Caco-2 (cell line): ENCODE measurements around the gene ST8SIA4. TPM values are rescaled to one million over a fixed set of nuclear protein-coding genes. Genes with fewer than 3 reads are reported as not detected.

Source experiments
- BruUV-seq: library from RNA; stranded (reverse); fragments of 400-500 nt; replicated peaks from 2 replicates; lab custom pipeline; 2021; lab: Mats Ljungman, UMichigan
- CTCF ChIA-PET: fragments of 300-600 bp; sonication (Branson Sonifier 250); formaldehyde crosslinking; loops from one replicate; lab custom pipeline; 2022; ENCODE audit warnings: antibody characterized with exemption; lab: Charles Lee
- POLR2A ChIA-PET: fragments of 300-600 bp; sonication (Branson Sonifier 250); formaldehyde crosslinking; loops from one replicate; lab custom pipeline; 2022; ENCODE audit warnings: antibody characterized with exemption; lab: Charles Lee
- DNase-seq, 2 experiments: peaks; one replicate each; pipeline versions ENCODE4 v3.0.0 to v3.0.0-alpha.2; 2020 to 2022
- H3K27me3 ChIP-seq: replicated peaks from 2 replicates; pipeline ENCODE4 v1.6.0; 2011; ENCODE audit warnings: low read length; ENCODE audit not compliant: control insufficient read depth, insufficient read depth
- H3K36me3 ChIP-seq: 2 replicates; pipeline ENCODE4 v1.5.1; 2011; ENCODE audit warnings: low read length; ENCODE audit not compliant: control insufficient read depth, insufficient read depth
- H3K4me1 ChIP-seq: fragments of 250-450 bp; sonication (Bioruptor Pico); 2 replicates; pipeline ENCODE4 v1.5.1; 2020; ENCODE audit warnings: mild to moderate bottlenecking
- H3K4me3 ChIP-seq: 2 replicates; pipeline ENCODE4 v1.5.1; 2011; ENCODE audit warnings: low read depth, mild to moderate bottlenecking, control low read depth, low read length
- H3K9me3 ChIP-seq: fragments of 250-450 bp; sonication (Bioruptor Pico); 2 replicates; pipeline ENCODE4 v1.5.1; 2020; ENCODE audit warnings: mild to moderate bottlenecking, moderate library complexity
- H3K27ac Mint-ChIP-seq: one replicate; pipeline ENCODE4 v1.8.0; 2022; ENCODE audit warnings: mixed read lengths; ENCODE audit not compliant: unreplicated experiment
- H3K27me3 Mint-ChIP-seq: one replicate; pipeline ENCODE4 v1.8.0; 2022; ENCODE audit warnings: mixed read lengths; ENCODE audit not compliant: insufficient read depth, unreplicated experiment
- H3K36me3 Mint-ChIP-seq: one replicate; pipeline ENCODE4 v1.8.0; 2022; ENCODE audit warnings: mild to moderate bottlenecking, mixed read lengths; ENCODE audit not compliant: insufficient read depth, unreplicated experiment
- H3K4me1 Mint-ChIP-seq: one replicate; pipeline ENCODE4 v1.8.0; 2022; ENCODE audit warnings: low read depth, mixed read lengths; ENCODE audit not compliant: unreplicated experiment
- H3K4me3 Mint-ChIP-seq: one replicate; pipeline ENCODE4 v1.8.0; 2022; ENCODE audit warnings: mild to moderate bottlenecking, moderate library complexity, mixed read lengths; ENCODE audit not compliant: unreplicated experiment
- H3K9me3 Mint-ChIP-seq: one replicate; pipeline ENCODE4 v1.8.0; 2022; ENCODE audit warnings: mixed read lengths; ENCODE audit not compliant: unreplicated experiment
- intact Hi-C: fragments of 100-400 bp; cut with micrococcal nuclease; formaldehyde crosslinking; loops from one replicate; pipeline ENCODE4 v1.10.0; 2022; ENCODE audit not compliant: unreplicated experiment
- total RNA-seq: library from RNA; stranded (reverse); gene quantifications from 2 replicates; pipeline ENCODE4 v1.2.3, GENCODE V29; 2022
- TF ChIP-seq, protein P1 (sequence below), 2 experiments: fragments of 200-600 bp in 1 of 2; IDR thresholded peaks; 1 replicate in 1 of 2; 2 replicates in 1 of 2; pipeline versions ENCODE4 v1.5.1 to v1.8.0; 2011 to 2022; ENCODE audit warnings: antibody characterized with exemption in 1 of 2, control low read depth in 1 of 2, inconsistent platforms in 1 of 2, low read depth in 1 of 2, low read length in 1 of 2, mild to moderate bottlenecking in 1 of 2, moderate library complexity in 1 of 2; ENCODE audit not compliant: insufficient read depth in 1 of 2, severe bottlenecking in 1 of 2, unreplicated experiment in 1 of 2

ST8SIA4 gene
- total RNA-seq, 1 experiment from 2014 or later = 0.61 TPM

DNA sequence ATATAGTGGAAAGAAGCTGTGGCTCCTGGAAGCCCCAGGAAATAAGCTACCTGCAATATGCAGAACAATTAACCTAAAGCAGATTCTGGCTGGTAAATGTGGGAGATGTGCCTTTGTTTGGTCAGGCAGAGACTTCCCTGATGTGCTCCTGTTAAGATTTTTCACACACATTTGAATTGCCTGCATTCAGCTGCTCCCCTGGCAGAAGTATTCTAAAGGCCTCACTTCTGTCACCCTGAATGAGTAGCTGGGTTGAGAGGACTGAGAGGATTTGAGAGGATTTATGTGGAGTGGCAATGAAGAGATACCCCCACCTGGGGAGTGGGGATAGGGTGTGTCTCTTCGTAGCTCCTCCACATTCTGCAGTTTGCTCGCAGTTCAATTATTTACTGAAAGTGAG, 130.5 kb downstream of the ST8SIA4 start:
- POLR2A ChIA-PET = no interaction called here
- intact Hi-C loops = loop anchor here (5.0 to 10.0 kb wide), 2 partner anchors 240 to 572 kb away; no protein-coding TSS in a partner anchor

DNA sequence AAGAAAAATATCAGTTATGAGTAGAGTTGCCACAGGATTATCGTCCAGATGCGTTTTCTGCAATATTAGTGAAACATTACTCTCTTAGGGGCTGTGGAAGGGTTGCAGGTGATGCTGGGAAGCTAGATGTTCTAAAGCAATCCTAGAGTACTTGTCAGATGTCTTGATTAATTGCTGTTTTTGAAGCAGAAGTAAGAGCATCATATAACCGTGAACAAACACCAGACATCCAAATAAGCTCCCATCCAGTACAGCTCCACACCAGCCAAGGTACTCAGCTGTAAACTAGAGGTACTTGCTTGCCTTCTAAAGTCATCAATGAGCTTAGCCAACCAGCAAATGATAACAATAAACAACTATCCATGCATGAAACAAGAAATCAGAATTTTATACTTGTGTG, 131.1 kb downstream of the ST8SIA4 start:
- H3K9me3 Mint-ChIP-seq = peaks cover 7% of the 10 kb centered on the region
- H3K4me3 Mint-ChIP-seq = no peak overlapping the region
- H3K27me3 ChIP-seq = no peaks in the 10 kb centered on the region
- no peaks in the 10 kb centered on the region for H3K36me3 Mint-ChIP-seq
- H3K36me3 ChIP-seq = no peaks in the 10 kb centered on the region
- H3K4me1 ChIP-seq = no peaks in the 10 kb centered on the region
- intact Hi-C loops = loop anchor here (5.0 to 10.0 kb wide), 2 partner anchors 240 to 573 kb away; no protein-coding TSS in a partner anchor
- H3K4me3 ChIP-seq = no peak overlapping the region
- ChIA-PET POLR2A (no interaction called here), CTCF (no interaction called here)
- no peaks in the 10 kb centered on the region for H3K9me3 ChIP-seq
- no TSS peak for BruUV-seq
- H3K4me1 Mint-ChIP-seq = no peaks in the 10 kb centered on the region
- no peaks in the 10 kb centered on the region for H3K27me3 Mint-ChIP-seq
- no peak for DNase-seq
- no peak overlapping the region for H3K27ac Mint-ChIP-seq
- TF ChIP-seq, protein P1, sequence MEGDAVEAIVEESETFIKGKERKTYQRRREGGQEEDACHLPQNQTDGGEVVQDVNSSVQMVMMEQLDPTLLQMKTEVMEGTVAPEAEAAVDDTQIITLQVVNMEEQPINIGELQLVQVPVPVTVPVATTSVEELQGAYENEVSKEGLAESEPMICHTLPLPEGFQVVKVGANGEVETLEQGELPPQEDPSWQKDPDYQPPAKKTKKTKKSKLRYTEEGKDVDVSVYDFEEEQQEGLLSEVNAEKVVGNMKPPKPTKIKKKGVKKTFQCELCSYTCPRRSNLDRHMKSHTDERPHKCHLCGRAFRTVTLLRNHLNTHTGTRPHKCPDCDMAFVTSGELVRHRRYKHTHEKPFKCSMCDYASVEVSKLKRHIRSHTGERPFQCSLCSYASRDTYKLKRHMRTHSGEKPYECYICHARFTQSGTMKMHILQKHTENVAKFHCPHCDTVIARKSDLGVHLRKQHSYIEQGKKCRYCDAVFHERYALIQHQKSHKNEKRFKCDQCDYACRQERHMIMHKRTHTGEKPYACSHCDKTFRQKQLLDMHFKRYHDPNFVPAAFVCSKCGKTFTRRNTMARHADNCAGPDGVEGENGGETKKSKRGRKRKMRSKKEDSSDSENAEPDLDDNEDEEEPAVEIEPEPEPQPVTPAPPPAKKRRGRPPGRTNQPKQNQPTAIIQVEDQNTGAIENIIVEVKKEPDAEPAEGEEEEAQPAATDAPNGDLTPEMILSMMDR (IDR thresholded peaks at IDR 0.05; ENCODE audit: insufficient read depth in 1 of 2, low read depth in 1 of 2, low read length in 1 of 2, severe bottlenecking in 1 of 2, unreplicated experiment in 1 of 2) = no peak

More for the DNA sequence above, 130.5 kb downstream of the ST8SIA4 start:
- no peaks in the 10 kb centered on the region for H3K9me3 ChIP-seq
- TF ChIP-seq, protein P1 (IDR thresholded peaks at IDR 0.05; ENCODE audit: insufficient read depth in 1 of 2, low read depth in 1 of 2, low read length in 1 of 2, severe bottlenecking in 1 of 2, unreplicated experiment in 1 of 2) = no peak
- Mint-ChIP-seq H3K9me3 (peaks cover 7% of the 10 kb centered on the region), H3K36me3 (no peaks in the 10 kb centered on the region), H3K27me3 (no peaks in the 10 kb centered on the region), H3K4me1 (no peaks in the 10 kb centered on the region), H3K27ac (no peak overlapping the region), H3K4me3 (no peak overlapping the region)
- BruUV-seq = no TSS peak
- H3K27me3 ChIP-seq = no peaks in the 10 kb centered on the region
- H3K36me3 ChIP-seq = no peaks in the 10 kb centered on the region
- no peaks in the 10 kb centered on the region for H3K4me1 ChIP-seq
- no peak overlapping the region for H3K4me3 ChIP-seq
- CTCF ChIA-PET = no interaction called here
- no peak for DNase-seq

DNA sequence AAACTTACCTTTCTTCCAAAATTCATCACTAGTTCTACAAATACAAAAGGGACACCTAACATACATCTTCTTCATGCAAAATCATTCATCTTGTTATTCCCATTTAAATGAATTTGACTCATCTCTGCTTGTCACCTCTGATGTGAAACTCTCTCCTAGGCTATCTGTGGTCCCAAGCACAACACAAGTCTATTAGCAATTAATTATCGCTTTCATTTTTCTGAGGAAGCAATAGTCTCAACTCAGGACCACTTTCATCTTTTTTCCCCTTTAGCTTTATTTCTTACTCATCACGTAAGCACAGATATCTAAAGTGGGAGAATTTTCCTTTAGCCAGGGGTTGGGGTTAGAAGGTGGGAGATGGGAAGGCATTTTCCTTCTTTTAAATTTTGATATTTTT, 131.9 kb downstream of the ST8SIA4 start:
- no peaks in the 10 kb centered on the region for H3K36me3 ChIP-seq
- POLR2A ChIA-PET = no interaction called here
- H3K4me3 Mint-ChIP-seq = no peak overlapping the region
- no peaks in the 10 kb centered on the region for H3K4me1 ChIP-seq
- H3K27ac Mint-ChIP-seq = no peak overlapping the region
- no peak for DNase-seq
- intact Hi-C loops = loop anchor here (5.0 to 10.0 kb wide), 2 partner anchors 241 to 574 kb away; no protein-coding TSS in a partner anchor
- no peaks in the 10 kb centered on the region for H3K27me3 ChIP-seq
- no peak overlapping the region for H3K4me3 ChIP-seq
- H3K9me3 Mint-ChIP-seq = peaks cover 7% of the 10 kb centered on the region
- TF ChIP-seq, protein P1 (IDR thresholded peaks at IDR 0.05; ENCODE audit: insufficient read depth in 1 of 2, low read depth in 1 of 2, low read length in 1 of 2, severe bottlenecking in 1 of 2, unreplicated experiment in 1 of 2) = no peak
- H3K9me3 ChIP-seq = no peaks in the 10 kb centered on the region
- H3K36me3 Mint-ChIP-seq = no peaks in the 10 kb centered on the region
- BruUV-seq = no TSS peak
- H3K27me3 Mint-ChIP-seq = no peaks in the 10 kb centered on the region
- H3K4me1 Mint-ChIP-seq = no peaks in the 10 kb centered on the region
- CTCF ChIA-PET = no interaction called here
